Right lobe of liver (tissue), 6 donors: ENCODE results near the gene PCSK6. TPM values are rescaled to one million over a fixed set of nuclear protein-coding genes. Genes with fewer than 3 reads are reported as not detected.

Experiments
- ATAC-seq, 4 donors: fragments of 200-7000 bp; cut with Tn5 transposase; one replicate each; pipeline ENCODE4 v1.9.1; 2020; ENCODE audit warnings: mild to moderate bottlenecking in 4 of 4, moderate library complexity in 4 of 4
- DNase-seq, 3 donors: peaks; one replicate each; pipeline ENCODE4 v3.0.0-alpha.2; 2020
- H3K27ac ChIP-seq, 3 donors: fragments of 200-600 bp; one replicate each; pipeline ENCODE4 v1.8.0; 2022
- H3K27me3 ChIP-seq, 2 donors: fragments of 200-600 bp; one replicate each; pipeline ENCODE4 v1.8.0; 2022
- H3K36me3 ChIP-seq, 4 donors: fragments of 200-600 bp; sonication (generic) in 1 of 4; one replicate each; pipeline versions ENCODE4 v1.5.1 to v1.8.0; 2017 to 2022; ENCODE audit warnings: control low read depth in 1 of 4
- H3K4me1 ChIP-seq, 4 donors: fragments of 200-600 bp; sonication (generic) in 1 of 4; one replicate each; pipeline versions ENCODE4 v1.5.1 to v1.8.0; 2017 to 2022; ENCODE audit warnings: control low read depth in 1 of 4
- H3K4me3 ChIP-seq, 3 donors: fragments of 200-600 bp; one replicate each; pipeline ENCODE4 v1.8.0; 2022
- H3K9me3 ChIP-seq, 4 donors: fragments of 200-600 bp; sonication (generic) in 1 of 4; one replicate each; pipeline versions ENCODE4 v1.5.1 to v1.8.0; 2017 to 2022; ENCODE audit warnings: control low read depth in 1 of 4
- CTCF ChIP-seq, 4 donors: fragments of 200-600 bp in 3 of 4; fragments of 450-650 bp in 1 of 4; IDR thresholded peaks; one replicate each; pipeline versions ENCODE4 v1.5.1 to v1.8.0; 2016 to 2022; ENCODE audit warnings: antibody characterized with exemption in 4 of 4, mild to moderate bottlenecking in 2 of 4
- POLR2A ChIP-seq: fragments of 450-650 bp; IDR thresholded peaks from one replicate; pipeline ENCODE4 v1.6.1; 2017; ENCODE audit warnings: antibody characterized with exemption, mild to moderate bottlenecking
- WGBS: methylation state at CpG from one replicate; pipeline ENCODE4 v1.1.6; 2018; ENCODE audit warnings: low coverage, low lambda C conversion rate; ENCODE audit not compliant: insufficient coverage; ENCODE audit errors: missing lambda C conversion rate; 5-methylcytosine and 5-hydroxymethylcytosine counted together
- intact Hi-C, 2 donors: fragments of 100-400 bp; cut with DNase I; formaldehyde crosslinking; loops; one replicate each; pipeline versions ENCODE4 v1.11.2 to v1.14.1; 2022
- total RNA-seq, 6 experiments: library from RNA; depleted of rRNA in 2 of 6; stranded (reverse); fragments of >200 nt in 2 of 6; fragmentation: NEBNext Ultra II Directional in 3 of 6; extraction: Animal tissue kit (Norgen Biotek cat#: 25700) in 3 of 6; gene quantifications; one replicate each; pipeline versions ENCODE4 v1.1.0 to v1.2.4, GENCODE V29; 2016 to 2023
- donor health status: DM: no; HTN: yes; CAD: no.
- donor health status: DM: no; HTN: no; CAD: no.
- donor health status: DM: no; HTN: no; CAD: no.
- donor health status: DM: no; HTN: yes; CAD: no.
- donor health status: DM: no; HTN: yes; CAD: no.

PCSK6 gene
- total RNA-seq, 6 experiments from 2014 or later, result 165 to 218 (median 207) TPM

- Histone ChIP-seq H3K4me1 (peaks cover 0 to 11% (median 0%) of the 10 kb centered on the region in 4 donors), H3K27ac (no peak overlapping the region), H3K9me3 (no peaks in the 10 kb centered on the region), H3K36me3 (peaks cover 0 to 53% (median 10%) of the 10 kb centered on the region in 4 donors), H3K27me3 (no peaks in the 10 kb centered on the region), H3K4me3 (no peak overlapping the region)
- intact Hi-C loops, result no loop called here
- no CpG with 5 or more reads among the region's 7 CpGs for WGBS
- ATAC-seq, result no peak
- peak in 1 of 3 donors; percentile 37 for DNase-seq
- TF ChIP-seq POLR2A (no peak), CTCF (IDR thresholded peaks at IDR 0.05) (no peak)
These were observed 179.0 kb downstream of the PCSK6 start for GRCh38 chr15:101310508-101310907.

DNA sequence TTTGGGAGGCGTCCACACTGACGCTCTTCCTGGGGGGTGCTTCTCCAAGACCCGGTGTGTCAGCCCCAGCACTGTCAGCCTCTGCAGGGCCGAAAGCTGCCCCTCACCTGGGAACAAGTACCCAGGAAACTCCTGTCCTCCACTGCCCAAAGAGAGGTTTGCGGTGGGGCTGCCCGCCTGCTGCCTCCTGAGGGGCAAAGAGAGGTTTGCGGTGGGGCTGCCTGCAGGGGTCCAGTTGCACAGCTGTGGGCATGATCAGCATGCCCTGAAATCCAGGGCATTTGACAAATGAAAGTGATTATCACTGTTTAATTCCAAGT is 179.4 kb downstream of the PCSK6 start:
- intact Hi-C loops, result no loop called here
- no peaks in the 10 kb centered on the region for H3K27me3 ChIP-seq
- WGBS, result 93% methylated on average over 3 of the region's 7 CpGs
- peak in 2 of 3 donors; percentile 37 to 41 for DNase-seq
- no peak for ATAC-seq
- H3K27ac ChIP-seq, result no peak overlapping the region
- H3K36me3 ChIP-seq, result peaks cover 0 to 50% (median 10%) of the 10 kb centered on the region in 4 donors
- no peak overlapping the region for H3K4me3 ChIP-seq
- no peak for TF ChIP-seq CTCF (IDR thresholded peaks at IDR 0.05)
- no peak for TF ChIP-seq POLR2A
- H3K4me1 ChIP-seq, result peaks cover 0 to 11% (median 0%) of the 10 kb centered on the region in 4 donors
- no peaks in the 10 kb centered on the region for H3K9me3 ChIP-seq

- Histone ChIP-seq H3K4me3 (no peak overlapping the region), H3K4me1 (peaks cover 0 to 11% (median 0%) of the 10 kb centered on the region in 4 donors), H3K9me3 (no peaks in the 10 kb centered on the region), H3K27me3 (no peaks in the 10 kb centered on the region), H3K36me3 (peaks cover 0 to 50% (median 10%) of the 10 kb centered on the region in 4 donors), H3K27ac (no peak overlapping the region)
- peak in 2 of 3 donors; percentile 37 to 51 for DNase-seq
- no peak for TF ChIP-seq CTCF (IDR thresholded peaks at IDR 0.05)
- intact Hi-C loops, result loop anchor here (2.0 to 10.0 kb wide), 3 partner anchors 47 to 335 kb away; no protein-coding TSS in a partner anchor
- ATAC-seq, result no peak
- WGBS, result 96% methylated on average over 5 of the region's 26 CpGs
These were observed 179.9 kb downstream of the PCSK6 start for GRCh38 chr15:101309436-101310160.

DNA sequence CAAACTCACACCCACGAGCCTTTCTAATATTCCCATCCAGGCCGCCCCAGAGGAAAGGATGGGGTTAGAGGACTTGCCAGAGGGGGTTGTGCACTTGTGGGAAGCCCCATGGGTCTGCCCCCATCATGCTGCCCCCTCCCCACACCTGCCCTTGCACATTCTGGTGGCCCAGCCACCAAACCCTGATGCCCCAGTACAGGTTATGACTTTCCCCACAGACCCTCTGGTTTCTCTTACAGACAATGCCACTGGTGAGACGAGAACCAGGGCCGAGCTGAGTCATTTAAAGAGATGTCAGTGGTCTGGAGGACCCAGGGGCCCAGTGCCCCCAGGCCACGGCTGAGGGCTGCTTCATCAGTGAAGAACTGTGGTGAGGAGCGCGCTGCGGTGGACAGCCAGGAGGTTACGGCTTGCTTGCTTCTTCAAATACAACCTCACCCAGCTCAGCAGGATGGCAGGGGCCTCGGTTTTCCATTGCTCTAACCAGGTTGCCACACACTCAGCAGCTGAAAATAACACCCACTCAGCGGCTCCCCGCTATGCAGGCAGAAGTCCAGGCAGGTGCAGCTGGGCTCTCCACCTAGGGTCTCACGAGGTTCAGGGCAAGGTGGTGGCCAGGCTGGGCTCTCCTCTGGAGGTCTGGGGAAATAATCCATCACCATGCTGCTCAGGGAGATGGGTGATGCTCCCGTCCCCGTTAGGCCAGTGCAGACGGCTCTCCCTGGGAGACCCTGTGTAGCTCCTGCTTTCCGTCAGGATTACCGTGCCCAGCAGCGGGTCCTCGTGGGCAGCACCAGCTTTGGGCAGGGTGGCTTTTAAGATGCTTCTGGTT is 180.7 kb downstream of the PCSK6 start:
- DNase-seq, result peak in 1 of 3 donors; percentile 37

More for the DNA sequence above, 180.7 kb downstream of the PCSK6 start:
- TF ChIP-seq CTCF (IDR thresholded peaks at IDR 0.05) (no peak), POLR2A (no peak)
- Histone ChIP-seq H3K27ac (no peak overlapping the region), H3K9me3 (no peaks in the 10 kb centered on the region), H3K36me3 (peaks cover 0 to 50% (median 12%) of the 10 kb centered on the region in 4 donors), H3K4me3 (no peak overlapping the region), H3K27me3 (no peaks in the 10 kb centered on the region), H3K4me1 (peaks cover 0 to 7% (median 0%) of the 10 kb centered on the region in 4 donors)
- no peak for ATAC-seq
- intact Hi-C loops, result loop anchor here (2.0 to 10.0 kb wide), 3 partner anchors 48 to 336 kb away; no protein-coding TSS in a partner anchor
- WGBS, result 43% methylated on average over 1 of the region's 20 CpGs
